SK-N-SH (cell line): ENCODE results near the gene ZBTB43.

Source experiments
- CTCF ChIP-seq: fragments of 200-600 bp; sonication (generic); IDR thresholded peaks from 2 replicates; pipeline ENCODE4 v1.6.1; 2017; ENCODE audit warnings: antibody characterized with exemption, mild to moderate bottlenecking, moderate library complexity
- EP300 ChIP-seq, 2 experiments: IDR thresholded peaks; 2 replicates each; pipeline versions ENCODE4 v1.4.0 to v1.6.1; 2012; ENCODE audit warnings: borderline replicate concordance in 1 of 2, low read depth in 1 of 2, low read length in 1 of 2
- IRF3 ChIP-seq: fragments of 150-350 bp; IDR thresholded peaks from 2 replicates; pipeline ENCODE4 v1.6.1; 2016; ENCODE audit warnings: mild to moderate bottlenecking, low read depth, low read length
- NRF1 ChIP-seq: IDR thresholded peaks from 2 replicates; pipeline ENCODE4 v1.6.1; 2012; ENCODE audit warnings: low read depth, mild to moderate bottlenecking, low read length
- POLR2AphosphoS5 ChIP-seq: IDR thresholded peaks from 2 replicates; pipeline ENCODE4 v1.6.1; 2012; ENCODE audit warnings: low read depth, low read length
- RAD21 ChIP-seq: IDR thresholded peaks from 2 replicates; pipeline ENCODE4 v1.6.1; 2012; ENCODE audit warnings: mild to moderate bottlenecking, low read length
- SMC3 ChIP-seq: IDR thresholded peaks from 2 replicates; pipeline ENCODE4 v1.6.1; 2012; ENCODE audit warnings: low read depth, low read length, improper control_type of control experiment
- TAF1 ChIP-seq: IDR thresholded peaks from 2 replicates; pipeline ENCODE4 v1.6.1; 2012; ENCODE audit warnings: low read depth, mild to moderate bottlenecking, low read length, moderate library complexity, borderline replicate concordance
- YY1 ChIP-seq: IDR thresholded peaks from 2 replicates; pipeline ENCODE4 v1.4.0; 2012; ENCODE audit warnings: low read depth, mild to moderate bottlenecking
- TF ChIP-seq, protein P1 (sequence below): IDR thresholded peaks from 2 replicates; pipeline ENCODE4 v1.4.0; 2012; ENCODE audit warnings: low read depth

DNA sequence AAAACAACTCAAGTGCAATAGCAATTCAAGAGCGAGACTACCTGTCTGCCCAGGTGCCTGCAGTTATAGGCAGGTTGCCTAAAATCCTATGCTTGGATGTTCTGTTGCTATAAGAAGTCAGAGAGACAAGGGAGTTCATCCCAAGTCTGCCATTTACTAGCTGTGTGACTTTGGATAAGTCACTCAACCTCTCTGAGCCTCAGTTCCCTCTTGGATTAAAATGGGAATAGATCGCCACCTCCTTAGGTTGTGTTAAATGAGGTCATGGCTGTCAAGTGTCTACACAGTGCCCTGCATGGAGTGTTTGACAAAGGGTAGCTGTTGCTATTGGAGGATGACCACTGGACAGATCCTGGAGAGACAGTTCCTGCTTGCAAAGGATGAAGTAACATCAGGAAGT is 54.3 kb downstream of the ZBTB43 start:
- TF ChIP-seq CTCF (no peak), EP300 (IDR thresholded peaks at IDR 0.05; ENCODE audit: borderline replicate concordance in 1 of 2, low read depth in 1 of 2, low read length in 1 of 2) (no peak), TAF1 (no peak), SMC3 (no peak), RAD21 (no peak), POLR2AphosphoS5 (no peak), YY1 (no peak), IRF3 (no peak), NRF1 (no peak)
- TF ChIP-seq, protein P1, sequence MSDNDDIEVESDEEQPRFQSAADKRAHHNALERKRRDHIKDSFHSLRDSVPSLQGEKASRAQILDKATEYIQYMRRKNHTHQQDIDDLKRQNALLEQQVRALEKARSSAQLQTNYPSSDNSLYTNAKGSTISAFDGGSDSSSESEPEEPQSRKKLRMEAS: no peak
